Cardiac muscle cell (in vitro differentiated cells and primary cell): ENCODE measurements around the gene DUOX1. TPM values are rescaled to one million over a fixed set of nuclear protein-coding genes. Genes with fewer than 3 reads are reported as not detected.

ENCODE experiments used
- DNase-seq, 2 donors: peaks; one replicate each; pipeline versions ENCODE4 v3.0.0 to v3.0.0-alpha.2; 2010 to 2017; ENCODE audit warnings: low read depth in 1 of 2, low spot score in 1 of 2
- H3K27ac ChIP-seq: fragments of 200-600 bp; sonication (generic); 2 replicates; pipeline ENCODE4 v1.5.1; 2016
- H3K27me3 ChIP-seq: fragments of 200-600 bp; sonication (generic); 2 replicates; pipeline ENCODE4 v1.6.0; 2016; ENCODE audit warnings: control low read depth
- H3K36me3 ChIP-seq: fragments of 200-600 bp; sonication (generic); 2 replicates; pipeline ENCODE4 v1.5.1; 2016; ENCODE audit warnings: control low read depth
- H3K4me1 ChIP-seq: fragments of 200-600 bp; sonication (generic); 2 replicates; pipeline ENCODE4 v1.8.1; 2017; ENCODE audit warnings: low read depth, mild to moderate bottlenecking, mixed run types
- H3K4me3 ChIP-seq: fragments of 200-600 bp; sonication (generic); 2 replicates; pipeline ENCODE4 v1.5.1; 2016; ENCODE audit warnings: mild to moderate bottlenecking
- H3K9me3 ChIP-seq: fragments of 200-600 bp; sonication (generic); 2 replicates; pipeline ENCODE4 v1.5.1; 2017; ENCODE audit warnings: low read depth, mild to moderate bottlenecking, control low read depth
- polyA plus RNA-seq: library from polyadenylated mRNA; unstranded; fragments of >200 nt; fragmentation: Nextera tagmentation; extraction: Ambion mirVana; gene quantifications from 2 replicates; pipeline ENCODE4 v1.2.1, GENCODE V29; 2016
- total RNA-seq: library from RNA; depleted of rRNA; stranded (reverse); fragments of >200 nt; gene quantifications from 2 replicates; pipeline ENCODE4 v1.2.3, GENCODE V29; 2016
- TF ChIP-seq, protein P1 (sequence below): IDR thresholded peaks from 2 replicates; pipeline ENCODE4 v1.5.1; 2012; ENCODE audit warnings: low read depth, mild to moderate bottlenecking, low read length

DUOX1 gene
- total and polyA plus RNA-seq, 2 experiments from 2014 or later, result 0.45 to 6.2 TPM

DNA sequence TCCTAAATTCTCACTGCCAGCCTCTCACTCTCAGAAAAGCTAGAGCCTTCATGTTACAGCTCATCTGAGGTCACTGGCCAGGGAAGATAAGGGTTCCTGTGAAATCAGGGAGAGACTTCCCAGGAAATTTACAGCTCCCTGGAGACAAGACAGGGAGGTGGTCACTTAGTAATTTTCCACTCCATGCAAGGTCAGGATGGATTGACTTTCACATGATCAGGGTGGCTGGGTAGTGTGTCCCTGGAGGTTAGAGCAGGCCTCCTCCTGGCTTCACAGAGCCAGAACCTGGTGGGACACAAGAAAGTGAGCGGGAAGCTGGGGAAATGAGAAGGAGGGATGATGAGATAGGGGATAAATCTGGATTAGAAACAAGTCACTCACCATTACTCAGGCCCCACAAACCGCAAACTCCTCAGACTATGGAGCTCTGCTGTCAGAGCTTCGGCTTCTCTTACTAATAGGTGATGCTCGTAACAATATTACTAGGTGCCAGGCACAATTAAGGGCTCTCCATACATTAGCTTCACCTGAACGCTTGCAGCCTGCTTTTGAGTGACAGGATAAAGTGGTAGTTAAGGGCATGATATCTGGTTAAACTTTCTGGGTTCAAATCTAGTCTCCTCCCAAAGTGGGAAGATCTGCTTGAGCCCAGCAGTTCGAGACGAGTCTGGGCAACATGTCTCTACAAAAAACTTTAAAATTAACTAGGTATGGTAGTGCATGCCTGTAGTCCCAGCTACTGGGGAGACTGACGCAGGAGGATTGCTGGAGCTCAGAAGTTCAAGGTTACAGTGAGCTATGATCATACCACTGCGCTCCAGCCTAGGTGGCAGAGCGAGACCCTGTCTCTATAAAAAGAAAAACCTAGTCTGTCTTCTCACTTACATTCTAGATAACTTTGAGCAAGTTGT, 40.7 kb upstream of the DUOX1 start:
- no peak overlapping the region for H3K4me3 ChIP-seq
- DNase-seq, result peak; percentile 23
- H3K9me3 ChIP-seq, result no peaks in the 10 kb centered on the region
- H3K4me1 ChIP-seq, result peaks cover 13% of the 10 kb centered on the region
- H3K27ac ChIP-seq, result no peak overlapping the region
- H3K36me3 ChIP-seq, result no peaks in the 10 kb centered on the region
- TF ChIP-seq, protein P1, sequence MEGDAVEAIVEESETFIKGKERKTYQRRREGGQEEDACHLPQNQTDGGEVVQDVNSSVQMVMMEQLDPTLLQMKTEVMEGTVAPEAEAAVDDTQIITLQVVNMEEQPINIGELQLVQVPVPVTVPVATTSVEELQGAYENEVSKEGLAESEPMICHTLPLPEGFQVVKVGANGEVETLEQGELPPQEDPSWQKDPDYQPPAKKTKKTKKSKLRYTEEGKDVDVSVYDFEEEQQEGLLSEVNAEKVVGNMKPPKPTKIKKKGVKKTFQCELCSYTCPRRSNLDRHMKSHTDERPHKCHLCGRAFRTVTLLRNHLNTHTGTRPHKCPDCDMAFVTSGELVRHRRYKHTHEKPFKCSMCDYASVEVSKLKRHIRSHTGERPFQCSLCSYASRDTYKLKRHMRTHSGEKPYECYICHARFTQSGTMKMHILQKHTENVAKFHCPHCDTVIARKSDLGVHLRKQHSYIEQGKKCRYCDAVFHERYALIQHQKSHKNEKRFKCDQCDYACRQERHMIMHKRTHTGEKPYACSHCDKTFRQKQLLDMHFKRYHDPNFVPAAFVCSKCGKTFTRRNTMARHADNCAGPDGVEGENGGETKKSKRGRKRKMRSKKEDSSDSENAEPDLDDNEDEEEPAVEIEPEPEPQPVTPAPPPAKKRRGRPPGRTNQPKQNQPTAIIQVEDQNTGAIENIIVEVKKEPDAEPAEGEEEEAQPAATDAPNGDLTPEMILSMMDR, result no peak
- H3K27me3 ChIP-seq, result peaks cover 22% of the 10 kb centered on the region

DNA sequence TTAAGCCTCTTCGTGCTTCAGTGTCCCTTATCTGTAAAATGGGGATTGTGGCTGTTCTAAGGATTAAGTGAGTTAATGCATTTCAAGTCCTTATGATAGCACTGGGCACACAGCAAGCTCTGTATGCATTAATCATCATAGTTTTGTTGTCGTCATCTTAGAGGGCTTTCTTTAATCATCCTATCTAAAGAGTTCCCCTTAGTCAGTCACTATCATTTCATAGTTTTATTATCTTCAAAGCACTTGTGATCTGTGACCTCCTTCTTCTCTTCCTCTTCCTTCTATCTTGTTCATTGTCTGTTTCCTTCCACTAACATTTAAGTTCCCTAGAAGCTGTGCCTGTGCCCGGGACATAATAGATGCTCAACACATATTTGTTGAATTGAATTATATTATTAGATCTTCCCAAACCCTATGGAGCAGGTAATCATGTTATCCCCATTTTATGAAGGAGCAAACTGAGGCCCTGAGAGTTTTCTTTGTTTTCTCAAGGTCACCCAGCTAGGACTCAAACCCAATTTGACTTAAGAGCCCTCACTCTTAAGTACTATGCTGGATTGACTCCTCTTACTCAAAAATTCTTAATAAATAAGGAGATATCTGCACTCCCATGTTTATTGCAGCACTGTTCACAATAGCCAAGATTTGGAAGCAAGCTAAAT, 40.0 kb upstream of the DUOX1 start:
- Histone ChIP-seq H3K27me3 (peaks cover 22% of the 10 kb centered on the region), H3K27ac (no peak overlapping the region), H3K9me3 (no peaks in the 10 kb centered on the region), H3K4me3 (no peak overlapping the region), H3K36me3 (no peaks in the 10 kb centered on the region), H3K4me1 (peaks cover 13% of the 10 kb centered on the region)
- peak in 1 of 2 donors; percentile 17 for DNase-seq
- TF ChIP-seq, protein P1, result no peak

DNA sequence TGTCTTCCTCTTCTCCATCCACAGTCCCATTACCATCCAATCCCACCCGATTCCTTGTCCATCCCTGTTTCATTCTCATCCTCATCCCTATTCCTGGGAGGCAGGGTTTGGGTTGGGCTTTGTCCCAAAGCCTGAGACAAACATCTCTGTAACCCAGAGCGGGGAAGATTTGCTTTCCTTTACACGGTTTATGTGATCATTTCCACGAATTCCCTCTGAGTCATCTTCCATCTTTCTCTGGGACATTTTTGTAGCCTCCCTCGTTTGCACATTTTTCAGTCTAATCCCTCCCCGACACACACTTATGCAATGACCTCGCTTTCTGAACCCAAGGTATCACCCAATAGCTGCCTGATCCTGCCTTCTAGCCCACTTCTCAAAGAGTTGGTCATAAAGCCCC, 38.6 kb upstream of the DUOX1 start:
- Histone ChIP-seq H3K27ac (no peak overlapping the region), H3K4me3 (no peak overlapping the region), H3K27me3 (peaks cover 22% of the 10 kb centered on the region), H3K9me3 (no peaks in the 10 kb centered on the region), H3K36me3 (no peaks in the 10 kb centered on the region), H3K4me1 (peaks cover 13% of the 10 kb centered on the region)
- TF ChIP-seq, protein P1, result no peak
- DNase-seq, result peak in 1 of 2 donors; percentile 65

DNA sequence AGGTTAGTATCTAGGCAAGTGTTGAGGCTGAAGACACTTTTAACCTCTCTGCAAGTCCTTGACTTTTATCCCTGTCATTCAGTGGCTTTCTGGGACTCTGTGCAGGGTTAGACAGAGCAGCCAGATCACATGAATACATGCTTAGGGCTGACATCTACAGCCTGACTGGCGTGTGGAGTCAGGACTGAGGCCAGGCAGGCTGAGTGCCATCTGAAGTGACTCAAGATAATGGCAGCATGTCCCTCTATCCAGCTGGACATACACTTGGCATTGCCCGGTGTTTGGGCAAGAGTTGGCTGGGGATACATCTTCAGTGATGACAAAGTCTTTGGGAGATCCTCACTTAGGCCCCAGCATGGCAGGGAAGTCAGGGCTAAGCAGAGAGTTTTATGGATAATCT, 38.2 kb upstream of the DUOX1 start:
- H3K27ac ChIP-seq, result no peak overlapping the region
- H3K4me3 ChIP-seq, result no peak overlapping the region
- H3K4me1 ChIP-seq, result peaks cover 13% of the 10 kb centered on the region
- H3K36me3 ChIP-seq, result no peaks in the 10 kb centered on the region
- H3K9me3 ChIP-seq, result no peaks in the 10 kb centered on the region
- DNase-seq, result no peak
- peaks cover 22% of the 10 kb centered on the region for H3K27me3 ChIP-seq
- TF ChIP-seq, protein P1, result no peak

DNA sequence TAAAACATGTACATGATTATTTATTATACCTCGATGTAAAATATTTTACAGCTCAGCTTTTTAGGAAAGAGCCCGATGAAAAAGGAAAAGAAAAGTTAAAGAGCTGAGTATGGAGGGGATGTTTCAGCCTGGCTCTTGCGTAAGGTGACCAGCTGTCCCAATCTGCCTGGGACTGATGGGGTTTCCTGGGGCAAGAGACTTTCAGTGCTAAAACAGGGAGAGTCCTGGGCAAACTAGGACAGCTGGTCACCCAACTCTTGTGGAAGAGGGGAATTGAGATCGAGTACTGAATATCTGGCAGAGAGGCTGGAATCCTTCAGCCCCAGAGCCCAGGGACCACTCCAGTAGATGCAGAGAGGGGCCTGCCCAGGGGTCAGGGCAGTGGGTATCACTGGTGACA, 36.8 kb upstream of the DUOX1 start:
- Histone ChIP-seq H3K36me3 (no peaks in the 10 kb centered on the region), H3K27me3 (peaks cover 30% of the 10 kb centered on the region), H3K9me3 (no peaks in the 10 kb centered on the region), H3K4me3 (no peak overlapping the region), H3K27ac (no peak overlapping the region), H3K4me1 (peaks cover 13% of the 10 kb centered on the region)
- no peak for DNase-seq
- TF ChIP-seq, protein P1, result no peak
